ENCODE results near the gene LRRC43. TPM values are rescaled to one million over a fixed set of nuclear protein-coding genes. Genes with fewer than 3 reads are reported as not detected.

The LRRC43 gene
- total and polyA plus RNA-seq, 4 donors: 0.03 to 0.67 (median 0.13) TPM; not detected in 1

- Histone ChIP-seq H3K27me3 (ENCODE audit: control insufficient read depth in 4 of 4, insufficient read depth in 4 of 4, low read length in 3 of 4) (peaks cover 0 to 3% (median 0%) of the 10 kb centered on the region in 4 donors), H3K36me3 (ENCODE audit: control insufficient read depth in 4 of 4, insufficient read depth in 3 of 4, low read depth in 1 of 4, low read length in 3 of 4) (no peaks in the 10 kb centered on the region), H3K4me1 (ENCODE audit: control insufficient read depth in 4 of 4, insufficient read depth in 4 of 4, low read length in 3 of 4) (no peaks in the 10 kb centered on the region), H3K9ac (ENCODE audit: low read depth in 1 of 2, low read length in 2 of 2) (no peak overlapping the region), H3K9me3 (ENCODE audit: control insufficient read depth in 4 of 4, low read length in 3 of 4) (no peaks in the 10 kb centered on the region), H3K4me3 (ENCODE audit: low read depth in 1 of 3, low read length in 3 of 3) (no peak overlapping the region), H3K27ac (ENCODE audit: low read depth in 1 of 2, low read length in 2 of 2) (no peak overlapping the region)
- no peak for DNase-seq (ENCODE audit: low spot score)
- no peak for TF ChIP-seq TAF1 (conservative IDR thresholded peaks at IDR 0.05)
- TF ChIP-seq REST (IDR thresholded peaks at IDR 0.05): no peak
- TF ChIP-seq CTCF (IDR thresholded peaks at IDR 0.05; ENCODE audit: low read depth, low read length, missing input control): no peak
- no peak for TF ChIP-seq YY1 (IDR thresholded peaks at IDR 0.05)
- TF ChIP-seq ZBTB33 (IDR thresholded peaks at IDR 0.05): no peak
- TF ChIP-seq HNF4A (conservative IDR thresholded peaks at IDR 0.05): no peak
- no peak for TF ChIP-seq RXRA (IDR thresholded peaks at IDR 0.05)
- TF ChIP-seq FOXA2 (IDR thresholded peaks at IDR 0.05): no peak
- WGBS: 75% methylated on average over 1 of the region's 1 CpG
Observed at GRCh38 chr12:122194804-122195203, 11.9 kb downstream of the LRRC43 start.

GRCh38 chr12:122195405-122195804 is 12.5 kb downstream of the LRRC43 start:
- H3K9me3 ChIP-seq (ENCODE audit: control insufficient read depth in 4 of 4, low read length in 3 of 4): no peaks in the 10 kb centered on the region
- H3K9ac ChIP-seq (ENCODE audit: low read depth in 1 of 2, low read length in 2 of 2): no peak overlapping the region
- H3K36me3 ChIP-seq (ENCODE audit: control insufficient read depth in 4 of 4, insufficient read depth in 3 of 4, low read depth in 1 of 4, low read length in 3 of 4): no peaks in the 10 kb centered on the region
- H3K27me3 ChIP-seq (ENCODE audit: control insufficient read depth in 4 of 4, insufficient read depth in 4 of 4, low read length in 3 of 4): peaks cover 0 to 3% (median 0%) of the 10 kb centered on the region in 4 donors
- no peak overlapping the region for H3K27ac ChIP-seq (ENCODE audit: low read depth in 1 of 2, low read length in 2 of 2)
- DNase-seq (ENCODE audit: low spot score): no peak
- H3K4me3 ChIP-seq (ENCODE audit: low read depth in 1 of 3, low read length in 3 of 3): no peak overlapping the region
- 89% methylated on average over 4 of the region's 4 CpGs for whole genome bisulfite sequencing
- no peaks in the 10 kb centered on the region for H3K4me1 ChIP-seq (ENCODE audit: control insufficient read depth in 4 of 4, insufficient read depth in 4 of 4, low read length in 3 of 4)
- TF ChIP-seq EGR1 (IDR thresholded peaks at IDR 0.05; ENCODE audit: low read depth in 2 of 2): no peak
- no peak for TF ChIP-seq TAF1 (conservative IDR thresholded peaks at IDR 0.05)

GRCh38 chr12:122197612-122197966 is 14.7 kb downstream of the LRRC43 start:
- no peaks in the 10 kb centered on the region for H3K4me1 ChIP-seq (ENCODE audit: control insufficient read depth in 4 of 4, insufficient read depth in 4 of 4, low read length in 3 of 4)
- no peak for TF ChIP-seq YY1 (IDR thresholded peaks at IDR 0.05)
- H3K27me3 ChIP-seq (ENCODE audit: control insufficient read depth in 4 of 4, insufficient read depth in 4 of 4, low read length in 3 of 4): peaks cover 0 to 7% (median 2%) of the 10 kb centered on the region in 4 donors
- no peaks in the 10 kb centered on the region for H3K36me3 ChIP-seq (ENCODE audit: control insufficient read depth in 4 of 4, insufficient read depth in 3 of 4, low read depth in 1 of 4, low read length in 3 of 4)
- H3K4me3 ChIP-seq (ENCODE audit: low read depth in 1 of 3, low read length in 3 of 3): no peak overlapping the region
- H3K27ac ChIP-seq (ENCODE audit: low read depth in 1 of 2, low read length in 2 of 2): no peak overlapping the region
- whole genome bisulfite sequencing: 73% methylated on average over 1 of the region's 1 CpG
- no peak overlapping the region for H3K9ac ChIP-seq (ENCODE audit: low read depth in 1 of 2, low read length in 2 of 2)
- no peak for DNase-seq (ENCODE audit: low spot score)
- H3K9me3 ChIP-seq (ENCODE audit: control insufficient read depth in 4 of 4, low read length in 3 of 4): no peaks in the 10 kb centered on the region
